HCT116 (cell line): ENCODE results near the gene TNPO2. TPM values are rescaled to one million over a fixed set of nuclear protein-coding genes. Genes with fewer than 3 reads are reported as not detected.

Source experiments
- ATAC-seq: fragments of 200-7000 bp; cut with Tn5 transposase; 2 replicates; pipeline ENCODE4 v1.9.1; 2020; ENCODE audit warnings: mild to moderate bottlenecking, moderate library complexity
- BruUV-seq: library from RNA; stranded (reverse); fragments of 400-500 nt; replicated peaks from 2 replicates; lab custom pipeline; 2021; lab: Mats Ljungman, UMichigan
- CTCF ChIA-PET: fragments of 300-600 bp; sonication (Branson Sonifier 250); formaldehyde crosslinking; loops from one replicate; lab custom pipeline; 2021; ENCODE audit warnings: antibody characterized with exemption; lab: Charles Lee
- POLR2A ChIA-PET: fragments of 300-600, 350-600 bp; sonication (Branson Sonifier 250); formaldehyde crosslinking; loops from one replicate; lab custom pipeline; 2021; ENCODE audit warnings: antibody characterized with exemption; lab: Charles Lee
- RAD21 ChIA-PET, 2 experiments: fragments of 300-600 bp; sonication (Branson Sonifier 250); formaldehyde crosslinking; loops; one replicate each; lab custom pipeline; 2023; ENCODE audit warnings: low total read pairs in 2 of 2; ENCODE audit not compliant: uncharacterized antibody in 2 of 2, unreplicated experiment in 2 of 2, low non-redundant PET in 1 of 2; lab: Charles Lee
- DNase-seq: peaks from one replicate; pipeline ENCODE4 v3.0.0-alpha.2; 2010; ENCODE audit warnings: low read depth, low spot score
- H2AFZ ChIP-seq: fragments of 200-600 bp; shearing (Covaris generic), sonication (generic); 2 replicates; pipeline ENCODE4 v1.6.1; 2017; ENCODE audit warnings: low read depth, mixed run types, mixed read lengths, antibody characterized with exemption, low read length; ENCODE audit not compliant: poor library complexity, severe bottlenecking
- H3K27ac ChIP-seq: 2 replicates; pipeline ENCODE4 v1.5.1; 2012; ENCODE audit warnings: low read depth, low read length
- H3K27me3 ChIP-seq: fragments of 200-600 bp; sonication (generic); 2 replicates; pipeline ENCODE4 v1.6.1; 2016; ENCODE audit warnings: mixed run types, low read length, mixed read lengths; ENCODE audit not compliant: insufficient read depth
- H3K36me3 ChIP-seq, 2 experiments: fragments of 200-500 bp in 1 of 2; fragments of 200-600 bp in 1 of 2; sonication (Bioruptor generic) in 1 of 2; sonication (generic) in 1 of 2; 2 replicates each; pipeline versions ENCODE4 v1.5.1 to v1.6.1; 2014 to 2016; ENCODE audit warnings: low read length in 2 of 2, inconsistent platforms in 1 of 2, mixed read lengths in 1 of 2, mixed run types in 1 of 2; ENCODE audit not compliant: insufficient read depth in 2 of 2, control insufficient read depth in 1 of 2
- H3K4me1 ChIP-seq, 2 experiments: fragments of 200-600 bp in 1 of 2; sonication (generic) in 1 of 2; 2 replicates each; pipeline versions ENCODE4 v1.5.1 to v1.6.1; 2012 to 2017; ENCODE audit warnings: low read length in 2 of 2, inconsistent platforms in 1 of 2, mild to moderate bottlenecking in 1 of 2, mixed read lengths in 1 of 2, mixed run types in 1 of 2, moderate library complexity in 1 of 2; ENCODE audit not compliant: insufficient read depth in 2 of 2, control insufficient read depth in 1 of 2
- H3K4me2 ChIP-seq: fragments of 200-600 bp; sonication (generic); 2 replicates; pipeline ENCODE4 v1.6.1; 2017; ENCODE audit warnings: mixed run types, low read length, mixed read lengths
- H3K4me3 ChIP-seq, 2 experiments: fragments of 200-600 bp in 1 of 2; sonication (generic) in 1 of 2; replicated peaks in 1 of 2; 2 replicates each; pipeline ENCODE4 v1.5.1; 2011 to 2016; ENCODE audit warnings: low read length in 2 of 2, control low read depth in 1 of 2, low read depth in 1 of 2, mild to moderate bottlenecking in 1 of 2, mixed read lengths in 1 of 2, mixed run types in 1 of 2
- H3K79me2 ChIP-seq: fragments of 200-600 bp; sonication (generic); 2 replicates; pipeline ENCODE4 v1.6.1; 2017; ENCODE audit warnings: mild to moderate bottlenecking, mixed run types, low read length, moderate library complexity, mixed read lengths; ENCODE audit not compliant: insufficient read depth
- H3K9ac ChIP-seq: fragments of 200-600 bp; sonication (generic); 2 replicates; pipeline ENCODE4 v1.6.1; 2016; ENCODE audit warnings: low read length, mixed read lengths
- H3K9me2 ChIP-seq: fragments of 200-600 bp; sonication (generic), shearing (Covaris generic); 2 replicates; pipeline ENCODE4 v1.6.1; 2017; ENCODE audit warnings: mixed run types, mild to moderate bottlenecking, moderate library complexity; ENCODE audit not compliant: insufficient read depth
- H3K9me3 ChIP-seq, 2 experiments: fragments of 200-500 bp in 1 of 2; fragments of 200-600 bp in 1 of 2; sonication (Bioruptor generic) in 1 of 2; sonication (generic) in 1 of 2; 2 replicates each; pipeline ENCODE4 v1.6.1; 2014 to 2017; ENCODE audit warnings: low read length in 2 of 2, mixed read lengths in 2 of 2, inconsistent platforms in 1 of 2, low read depth in 1 of 2, mild to moderate bottlenecking in 1 of 2, mixed run types in 1 of 2, moderate library complexity in 1 of 2; ENCODE audit not compliant: control insufficient read depth in 1 of 2, insufficient read depth in 1 of 2
- H4K20me1 ChIP-seq: fragments of 200-600 bp; sonication (generic), shearing (Covaris generic); 2 replicates; pipeline ENCODE4 v1.6.1; 2017; ENCODE audit warnings: mixed run types, mild to moderate bottlenecking, moderate library complexity; ENCODE audit not compliant: insufficient read depth
- CBX3 ChIP-seq: IDR thresholded peaks from 2 replicates; pipeline ENCODE4 v1.6.1; 2012; ENCODE audit warnings: low read depth
- EGR1 ChIP-seq: IDR thresholded peaks from 2 replicates; pipeline ENCODE4 v1.6.1; 2012; ENCODE audit warnings: low read depth
- ELF1 ChIP-seq: IDR thresholded peaks from 2 replicates; pipeline ENCODE4 v1.6.1; 2012; ENCODE audit warnings: low read depth, borderline replicate concordance
- JUND ChIP-seq: IDR thresholded peaks from 2 replicates; pipeline ENCODE4 v1.6.1; 2012
- POLR2AphosphoS5 ChIP-seq: IDR thresholded peaks from 2 replicates; pipeline ENCODE4 v1.6.1; 2011; ENCODE audit warnings: mild to moderate bottlenecking, low read depth, low read length, moderate library complexity
- RAD21 ChIP-seq: IDR thresholded peaks from 2 replicates; pipeline ENCODE4 v1.6.1; 2012; ENCODE audit warnings: low read depth, mild to moderate bottlenecking
- SIN3A ChIP-seq: IDR thresholded peaks from 2 replicates; pipeline ENCODE4 v1.6.1; 2012; ENCODE audit warnings: low read depth
- SP1 ChIP-seq: IDR thresholded peaks from 2 replicates; pipeline ENCODE4 v1.6.1; 2012; ENCODE audit warnings: low read depth
- SRF ChIP-seq: IDR thresholded peaks from 2 replicates; pipeline ENCODE4 v1.6.1; 2012; ENCODE audit warnings: low read depth
- TCF7L2 ChIP-seq: IDR thresholded peaks from 2 replicates; pipeline ENCODE4 v1.7.0; 2011; ENCODE audit warnings: borderline replicate concordance, inconsistent platforms; ENCODE audit not compliant: insufficient read depth, insufficient read length; ENCODE audit errors: extremely low read depth
- ZFX ChIP-seq: fragments of 450-650 bp; IDR thresholded peaks from 2 replicates; pipeline ENCODE4 v1.6.1; 2017
- ZNF274 ChIP-seq: fragments of 200-500 bp; sonication (Bioruptor generic); IDR thresholded peaks from 2 replicates; pipeline ENCODE4 v1.6.1; 2014; ENCODE audit warnings: mild to moderate bottlenecking, low read depth, low read length, inconsistent platforms
- intact Hi-C: fragments of 100-400 bp; cut with micrococcal nuclease; formaldehyde crosslinking; loops from 2 replicates; pipeline ENCODE4 v1.10.0; 2022
- total RNA-seq: library from RNA; stranded (reverse); gene quantifications from one replicate; pipeline ENCODE4 v1.2.1, GENCODE V29; 2021; ENCODE audit not compliant: unreplicated experiment
- TF ChIP-seq, protein P1 (sequence below), 3 experiments: fragments of 200-600 bp in 1 of 3; sonication (generic) in 1 of 3; IDR thresholded peaks in 2 of 3; conservative IDR thresholded peaks in 1 of 3; 2 replicates each; pipeline ENCODE4 v1.5.1; 2012 to 2017; ENCODE audit warnings: low read depth in 2 of 3, low read length in 2 of 3, antibody characterized with exemption in 1 of 3, borderline replicate concordance in 1 of 3, control low read depth in 1 of 3, mild to moderate bottlenecking in 1 of 3, mixed read lengths in 1 of 3, mixed run types in 1 of 3, moderate library complexity in 1 of 3; ENCODE audit not compliant: insufficient read depth in 1 of 3
- TF ChIP-seq, protein P2 (sequence below): IDR thresholded peaks from 2 replicates; pipeline ENCODE4 v1.6.1; 2012; ENCODE audit warnings: low read depth
- TF ChIP-seq, protein P3 (sequence below): IDR thresholded peaks from 2 replicates; pipeline ENCODE4 v1.6.1; 2012
- TF ChIP-seq, protein P4 (sequence below): IDR thresholded peaks from 2 replicates; pipeline ENCODE4 v1.6.1; 2011; ENCODE audit warnings: mild to moderate bottlenecking, low read length, moderate library complexity; ENCODE audit not compliant: insufficient replicate concordance; ENCODE audit errors: extremely low read depth

TNPO2 gene
- total RNA-seq, 1 experiment from 2014 or later = 81.8 TPM

DNA sequence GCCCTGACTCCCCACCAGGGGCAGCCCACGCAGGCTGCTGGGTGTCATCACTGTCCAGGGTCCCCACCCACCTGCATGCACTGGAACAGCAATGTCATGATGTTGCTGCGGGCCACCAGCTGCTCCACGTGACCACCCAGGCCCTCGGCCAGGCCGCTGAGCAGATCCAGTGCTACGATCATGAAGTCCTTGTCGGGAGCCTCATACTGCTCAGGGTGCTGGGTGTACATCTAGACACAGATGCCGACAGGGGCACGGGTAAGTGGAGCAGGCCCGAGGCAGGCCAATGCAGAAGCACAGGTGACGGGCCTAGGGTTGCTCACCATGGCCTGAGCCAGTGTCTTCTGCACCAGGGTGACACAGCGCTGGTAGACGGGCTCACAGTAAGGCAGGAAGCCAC lies 18.6 kb downstream of the TNPO2 start:
- ChIA-PET CTCF (no interaction called here), RAD21 (no interaction called here), POLR2A (no interaction called here)
- BruUV-seq = no TSS peak
- no peak overlapping the region for H2AFZ ChIP-seq
- ATAC-seq (no peak), DNase-seq (no peak)
- intact Hi-C loops = no loop called here
- H3K4me2 ChIP-seq = no peak overlapping the region
- H3K9me3 ChIP-seq = no peaks in the 10 kb centered on the region
- H3K9ac ChIP-seq = no peak overlapping the region
- H4K20me1 ChIP-seq = no peaks in the 10 kb centered on the region
- no peak overlapping the region for H3K4me3 ChIP-seq
- H3K27me3 ChIP-seq = no peaks in the 10 kb centered on the region
- H3K27ac ChIP-seq = no peak overlapping the region
- no peaks in the 10 kb centered on the region for H3K4me1 ChIP-seq
- H3K9me2 ChIP-seq = no peaks in the 10 kb centered on the region
- TF ChIP-seq, protein P1, sequence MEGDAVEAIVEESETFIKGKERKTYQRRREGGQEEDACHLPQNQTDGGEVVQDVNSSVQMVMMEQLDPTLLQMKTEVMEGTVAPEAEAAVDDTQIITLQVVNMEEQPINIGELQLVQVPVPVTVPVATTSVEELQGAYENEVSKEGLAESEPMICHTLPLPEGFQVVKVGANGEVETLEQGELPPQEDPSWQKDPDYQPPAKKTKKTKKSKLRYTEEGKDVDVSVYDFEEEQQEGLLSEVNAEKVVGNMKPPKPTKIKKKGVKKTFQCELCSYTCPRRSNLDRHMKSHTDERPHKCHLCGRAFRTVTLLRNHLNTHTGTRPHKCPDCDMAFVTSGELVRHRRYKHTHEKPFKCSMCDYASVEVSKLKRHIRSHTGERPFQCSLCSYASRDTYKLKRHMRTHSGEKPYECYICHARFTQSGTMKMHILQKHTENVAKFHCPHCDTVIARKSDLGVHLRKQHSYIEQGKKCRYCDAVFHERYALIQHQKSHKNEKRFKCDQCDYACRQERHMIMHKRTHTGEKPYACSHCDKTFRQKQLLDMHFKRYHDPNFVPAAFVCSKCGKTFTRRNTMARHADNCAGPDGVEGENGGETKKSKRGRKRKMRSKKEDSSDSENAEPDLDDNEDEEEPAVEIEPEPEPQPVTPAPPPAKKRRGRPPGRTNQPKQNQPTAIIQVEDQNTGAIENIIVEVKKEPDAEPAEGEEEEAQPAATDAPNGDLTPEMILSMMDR (IDR thresholded peaks at IDR 0.05 in 2 of 3, conservative IDR thresholded peaks at IDR 0.05 in 1 of 3; ENCODE audit: borderline replicate concordance in 1 of 3, insufficient read depth in 1 of 3, low read depth in 2 of 3, low read length in 2 of 3) = no peak
- no peak for TF ChIP-seq SRF
- TF ChIP-seq CBX3 = no peak
- TF ChIP-seq ZNF274 = no peak
- TF ChIP-seq TCF7L2 = no peak
- TF ChIP-seq, protein P2, sequence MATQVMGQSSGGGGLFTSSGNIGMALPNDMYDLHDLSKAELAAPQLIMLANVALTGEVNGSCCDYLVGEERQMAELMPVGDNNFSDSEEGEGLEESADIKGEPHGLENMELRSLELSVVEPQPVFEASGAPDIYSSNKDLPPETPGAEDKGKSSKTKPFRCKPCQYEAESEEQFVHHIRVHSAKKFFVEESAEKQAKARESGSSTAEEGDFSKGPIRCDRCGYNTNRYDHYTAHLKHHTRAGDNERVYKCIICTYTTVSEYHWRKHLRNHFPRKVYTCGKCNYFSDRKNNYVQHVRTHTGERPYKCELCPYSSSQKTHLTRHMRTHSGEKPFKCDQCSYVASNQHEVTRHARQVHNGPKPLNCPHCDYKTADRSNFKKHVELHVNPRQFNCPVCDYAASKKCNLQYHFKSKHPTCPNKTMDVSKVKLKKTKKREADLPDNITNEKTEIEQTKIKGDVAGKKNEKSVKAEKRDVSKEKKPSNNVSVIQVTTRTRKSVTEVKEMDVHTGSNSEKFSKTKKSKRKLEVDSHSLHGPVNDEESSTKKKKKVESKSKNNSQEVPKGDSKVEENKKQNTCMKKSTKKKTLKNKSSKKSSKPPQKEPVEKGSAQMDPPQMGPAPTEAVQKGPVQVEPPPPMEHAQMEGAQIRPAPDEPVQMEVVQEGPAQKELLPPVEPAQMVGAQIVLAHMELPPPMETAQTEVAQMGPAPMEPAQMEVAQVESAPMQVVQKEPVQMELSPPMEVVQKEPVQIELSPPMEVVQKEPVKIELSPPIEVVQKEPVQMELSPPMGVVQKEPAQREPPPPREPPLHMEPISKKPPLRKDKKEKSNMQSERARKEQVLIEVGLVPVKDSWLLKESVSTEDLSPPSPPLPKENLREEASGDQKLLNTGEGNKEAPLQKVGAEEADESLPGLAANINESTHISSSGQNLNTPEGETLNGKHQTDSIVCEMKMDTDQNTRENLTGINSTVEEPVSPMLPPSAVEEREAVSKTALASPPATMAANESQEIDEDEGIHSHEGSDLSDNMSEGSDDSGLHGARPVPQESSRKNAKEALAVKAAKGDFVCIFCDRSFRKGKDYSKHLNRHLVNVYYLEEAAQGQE = no peak
- TF ChIP-seq RAD21 = no peak
- TF ChIP-seq, protein P3, sequence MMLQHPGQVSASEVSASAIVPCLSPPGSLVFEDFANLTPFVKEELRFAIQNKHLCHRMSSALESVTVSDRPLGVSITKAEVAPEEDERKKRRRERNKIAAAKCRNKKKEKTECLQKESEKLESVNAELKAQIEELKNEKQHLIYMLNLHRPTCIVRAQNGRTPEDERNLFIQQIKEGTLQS = no peak
- no peak for TF ChIP-seq SIN3A
- no peak for TF ChIP-seq JUND
- TF ChIP-seq POLR2AphosphoS5 = no peak
- no peak for TF ChIP-seq ELF1
- no peak for TF ChIP-seq ZFX
- TF ChIP-seq, protein P4, sequence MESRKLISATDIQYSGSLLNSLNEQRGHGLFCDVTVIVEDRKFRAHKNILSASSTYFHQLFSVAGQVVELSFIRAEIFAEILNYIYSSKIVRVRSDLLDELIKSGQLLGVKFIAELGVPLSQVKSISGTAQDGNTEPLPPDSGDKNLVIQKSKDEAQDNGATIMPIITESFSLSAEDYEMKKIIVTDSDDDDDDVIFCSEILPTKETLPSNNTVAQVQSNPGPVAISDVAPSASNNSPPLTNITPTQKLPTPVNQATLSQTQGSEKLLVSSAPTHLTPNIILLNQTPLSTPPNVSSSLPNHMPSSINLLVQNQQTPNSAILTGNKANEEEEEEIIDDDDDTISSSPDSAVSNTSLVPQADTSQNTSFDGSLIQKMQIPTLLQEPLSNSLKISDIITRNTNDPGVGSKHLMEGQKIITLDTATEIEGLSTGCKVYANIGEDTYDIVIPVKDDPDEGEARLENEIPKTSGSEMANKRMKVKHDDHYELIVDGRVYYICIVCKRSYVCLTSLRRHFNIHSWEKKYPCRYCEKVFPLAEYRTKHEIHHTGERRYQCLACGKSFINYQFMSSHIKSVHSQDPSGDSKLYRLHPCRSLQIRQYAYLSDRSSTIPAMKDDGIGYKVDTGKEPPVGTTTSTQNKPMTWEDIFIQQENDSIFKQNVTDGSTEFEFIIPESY = no peak
- no peak for TF ChIP-seq SP1
- no peak for TF ChIP-seq EGR1
- peaks cover 9% of the 10 kb centered on the region; the same call in 1 of the 2 replicates for H3K79me2 ChIP-seq
- peaks cover 53 to 71% of the 10 kb centered on the region in 2 experiments for H3K36me3 ChIP-seq
